Gastrocnemius medialis (tissue), 4 donors: ENCODE measurements around the gene PPP2R3C.

Source experiments
- CTCF ChIP-seq, 5 experiments: fragments of 450-650 bp in 3 of 5; fragments of 200-600 bp in 2 of 5; sonication (generic) in 2 of 5; IDR thresholded peaks in 4 of 5; conservative IDR thresholded peaks in 1 of 5; 1 replicate in 4 of 5; 2 replicates in 1 of 5; pipeline ENCODE4 v1.5.1; 2016 to 2019; ENCODE audit warnings: antibody characterized with exemption in 5 of 5, mild to moderate bottlenecking in 3 of 5, moderate library complexity in 3 of 5
- POLR2A ChIP-seq, 2 donors: fragments of 450-650 bp; IDR thresholded peaks; one replicate each; pipeline ENCODE4 v1.6.1; 2017; ENCODE audit warnings: antibody characterized with exemption in 2 of 2, mild to moderate bottlenecking in 2 of 2, moderate library complexity in 2 of 2

GRCh38 chr14:35078082-35078481 lies 43.7 kb downstream of the PPP2R3C start:
- TF ChIP-seq CTCF (IDR thresholded peaks at IDR 0.05 in 4 of 5, conservative IDR thresholded peaks at IDR 0.05 in 1 of 5): no peak
- no peak for TF ChIP-seq POLR2A (IDR thresholded peaks at IDR 0.05)
